H9 (cell line): ENCODE results near the gene CTRL. TPM values are rescaled to one million over a fixed set of nuclear protein-coding genes. Genes with fewer than 3 reads are reported as not detected.

Source experiments
- DNase-seq: peaks from one replicate; pipeline ENCODE4 v3.0.0-alpha.2; 2017
- H2AFZ ChIP-seq: one replicate; pipeline ENCODE4 v1.6.1; 2013; ENCODE audit warnings: mild to moderate bottlenecking, low read length, control low read depth, moderate library complexity
- H2AK5ac ChIP-seq: 2 replicates; pipeline ENCODE4 v1.6.1; 2013; ENCODE audit warnings: low read length, control low read depth, mixed read lengths; ENCODE audit not compliant: insufficient read length
- H2BK120ac ChIP-seq: one replicate; pipeline ENCODE4 v1.6.1; 2013; ENCODE audit warnings: low read depth, mild to moderate bottlenecking, low read length, control low read depth, inconsistent platforms; ENCODE audit not compliant: poor library complexity, severe bottlenecking
- H2BK12ac ChIP-seq: 2 replicates; pipeline ENCODE4 v1.6.1; 2013; ENCODE audit warnings: low read length, control low read depth, mixed read lengths, low read depth; ENCODE audit not compliant: insufficient read length
- H2BK15ac ChIP-seq: 2 replicates; pipeline ENCODE4 v1.6.1; 2013; ENCODE audit warnings: low read depth, low read length, control low read depth
- H2BK20ac ChIP-seq: one replicate; pipeline ENCODE4 v1.6.1; 2013; ENCODE audit warnings: low read depth, mild to moderate bottlenecking, low read length, control low read depth, inconsistent platforms; ENCODE audit not compliant: poor library complexity, severe bottlenecking
- H2BK5ac ChIP-seq: 2 replicates; pipeline ENCODE4 v1.6.1; 2013; ENCODE audit warnings: low read length, control low read depth, mixed read lengths; ENCODE audit not compliant: insufficient read length
- H3K14ac ChIP-seq: 2 replicates; pipeline ENCODE4 v1.6.1; 2013; ENCODE audit warnings: low read length, control low read depth; ENCODE audit not compliant: insufficient read depth
- H3K18ac ChIP-seq: 2 replicates; pipeline ENCODE4 v1.6.1; 2013; ENCODE audit warnings: low read depth, mild to moderate bottlenecking, mixed read lengths, low read length, control low read depth; ENCODE audit not compliant: insufficient read length
- H3K23ac ChIP-seq: 2 replicates; pipeline ENCODE4 v1.6.1; 2013; ENCODE audit warnings: low read length, control low read depth, mixed read lengths, low read depth; ENCODE audit not compliant: insufficient read length
- H3K23me2 ChIP-seq: 2 replicates; pipeline ENCODE4 v1.6.1; 2013; ENCODE audit warnings: low read depth, mild to moderate bottlenecking, mixed read lengths, low read length, control low read depth; ENCODE audit not compliant: insufficient read length, poor library complexity, severe bottlenecking
- H3K27ac ChIP-seq: 2 replicates; pipeline ENCODE4 v1.5.1; 2013; ENCODE audit warnings: low read length, control low read depth, mixed read lengths, low read depth; ENCODE audit not compliant: insufficient read length
- H3K27me3 ChIP-seq: 2 replicates; pipeline ENCODE4 v1.6.1; 2013; ENCODE audit warnings: low read length, control low read depth, inconsistent platforms; ENCODE audit not compliant: insufficient read depth
- H3K4ac ChIP-seq: 2 replicates; pipeline ENCODE4 v1.6.1; 2013; ENCODE audit warnings: low read depth, mild to moderate bottlenecking, control low read depth, inconsistent platforms, low read length, moderate library complexity
- H3K4me1 ChIP-seq: 2 replicates; pipeline ENCODE4 v1.6.1; 2013; ENCODE audit warnings: low read length, control low read depth, inconsistent platforms; ENCODE audit not compliant: insufficient read depth
- H3K4me2 ChIP-seq: 2 replicates; pipeline ENCODE4 v1.6.1; 2013; ENCODE audit warnings: low read length, control low read depth, mixed read lengths; ENCODE audit not compliant: insufficient read length, insufficient read depth
- H3K56ac ChIP-seq: 2 replicates; pipeline ENCODE4 v1.6.1; 2013; ENCODE audit warnings: low read depth, mild to moderate bottlenecking, mixed read lengths, low read length, control low read depth; ENCODE audit not compliant: insufficient read length
- H3K79me1 ChIP-seq: 2 replicates; pipeline ENCODE4 v1.6.1; 2013; ENCODE audit warnings: low read depth, mild to moderate bottlenecking, moderate library complexity, low read length, control low read depth, inconsistent platforms; ENCODE audit not compliant: insufficient read depth, poor library complexity, severe bottlenecking
- H3K79me2 ChIP-seq: 2 replicates; pipeline ENCODE4 v1.6.1; 2013; ENCODE audit warnings: low read length, control low read depth, inconsistent platforms; ENCODE audit not compliant: insufficient read depth
- H3K9ac ChIP-seq: 2 replicates; pipeline ENCODE4 v1.6.1; 2013; ENCODE audit warnings: low read length, control low read depth, mixed read lengths; ENCODE audit not compliant: insufficient read length; ENCODE audit errors: extremely low read depth
- H3K9me3 ChIP-seq: one replicate; pipeline ENCODE4 v1.6.1; 2013; ENCODE audit warnings: low read depth, low read length, inconsistent platforms; ENCODE audit not compliant: control insufficient read depth
- H3T11ph ChIP-seq: one replicate; pipeline ENCODE4 v1.6.1; 2013; ENCODE audit warnings: mild to moderate bottlenecking, low read length, control low read depth, inconsistent platforms
- H4K20me1 ChIP-seq: one replicate; pipeline ENCODE4 v1.6.1; 2013; ENCODE audit not compliant: control insufficient read depth, insufficient read length, insufficient read depth
- H4K5ac ChIP-seq: 2 replicates; pipeline ENCODE4 v1.6.1; 2013; ENCODE audit warnings: low read depth, mild to moderate bottlenecking, mixed read lengths, low read length, control low read depth; ENCODE audit not compliant: insufficient read length
- H4K8ac ChIP-seq: replicated peaks from 2 replicates; pipeline ENCODE4 v1.6.1; 2013; ENCODE audit warnings: low read length, control low read depth, mixed read lengths, low read depth; ENCODE audit not compliant: insufficient read length
- H4K91ac ChIP-seq: 2 replicates; pipeline ENCODE4 v1.6.1; 2013; ENCODE audit warnings: low read depth, mild to moderate bottlenecking, moderate library complexity, mixed read lengths, low read length, control low read depth; ENCODE audit not compliant: insufficient read length
- H3K27ac Mint-ChIP-seq, 3 experiments: 2 replicates in 2 of 3; 3 replicates in 1 of 3; pipeline ENCODE4 v1.8.0; 2020 to 2021; ENCODE audit warnings: mixed read lengths in 3 of 3, mild to moderate bottlenecking in 1 of 3, moderate library complexity in 1 of 3
- H3K27me3 Mint-ChIP-seq: 2 replicates; pipeline ENCODE4 v1.8.0; 2021; ENCODE audit warnings: low read depth, mild to moderate bottlenecking, moderate library complexity, mixed read lengths
- H3K36me3 Mint-ChIP-seq, 3 experiments: 2 replicates in 2 of 3; 3 replicates in 1 of 3; pipeline ENCODE4 v1.8.0; 2020 to 2021; ENCODE audit warnings: low read depth in 3 of 3, mixed read lengths in 3 of 3; ENCODE audit not compliant: insufficient read depth in 1 of 3
- H3K4me1 Mint-ChIP-seq, 2 experiments: 2 replicates each; pipeline ENCODE4 v1.8.0; 2020; ENCODE audit warnings: mixed read lengths in 2 of 2
- H3K4me3 Mint-ChIP-seq, 2 experiments: 2 replicates in 1 of 2; 3 replicates in 1 of 2; pipeline ENCODE4 v1.8.0; 2020 to 2021; ENCODE audit warnings: mild to moderate bottlenecking in 2 of 2, mixed read lengths in 2 of 2, moderate library complexity in 1 of 2
- H3K9me3 Mint-ChIP-seq, 2 experiments: 2 replicates in 1 of 2; 3 replicates in 1 of 2; pipeline ENCODE4 v1.8.0; 2020; ENCODE audit warnings: mild to moderate bottlenecking in 2 of 2, mixed read lengths in 2 of 2, moderate library complexity in 1 of 2
- CTCF ChIP-seq: fragments of 200-600 bp; sonication (generic); conservative IDR thresholded peaks from 3 replicates; pipeline ENCODE4 v1.8.0; 2021; ENCODE audit warnings: antibody characterized with exemption, mild to moderate bottlenecking
- WGBS: extraction: QIAGEN DNeasy Blood & Tissue Kit; methylation state at CpG from one replicate; pipeline ENCODE4 v1.1.7; 2013; ENCODE audit warnings: missing lambda C conversion rate, low lambda C conversion rate, mixed read lengths; ENCODE audit not compliant: insufficient read length; ENCODE audit errors: extremely low coverage; 5-methylcytosine and 5-hydroxymethylcytosine counted together
- total RNA-seq: library from RNA; stranded (reverse); gene quantifications from 2 replicates; pipeline ENCODE4 v1.2.1, GENCODE V29; 2021

Gene CTRL
- total RNA-seq, 1 experiment from 2014 or later = 2.7 TPM

GRCh38 chr16:67948015-67948414 is 16.4 kb upstream of the CTRL start:
- no peak overlapping the region for H3T11ph ChIP-seq
- H4K91ac ChIP-seq = no peak overlapping the region
- no peak overlapping the region for H2BK120ac ChIP-seq
- no peak overlapping the region for H2BK12ac ChIP-seq
- H3K14ac ChIP-seq = no peak overlapping the region
- H3K4ac ChIP-seq = no peak overlapping the region
- H4K8ac ChIP-seq = no peak overlapping the region
- H3K9me3 ChIP-seq = no peaks in the 10 kb centered on the region
- H3K4me3 Mint-ChIP-seq = no peak overlapping the region; a peak in 1 of 5 replicates
- no peak overlapping the region for H3K27ac ChIP-seq
- no peaks in the 10 kb centered on the region for H3K4me1 ChIP-seq
- no peak overlapping the region for H3K56ac ChIP-seq
- no peaks in the 10 kb centered on the region for H3K27me3 ChIP-seq
- H3K4me1 Mint-ChIP-seq = peaks cover 0 to 10% of the 10 kb centered on the region in 2 experiments; a peak in 1 of 4 replicates
- no peaks in the 10 kb centered on the region for H3K79me2 ChIP-seq
- no peak for DNase-seq
- no peaks in the 10 kb centered on the region for H3K79me1 ChIP-seq
- H2BK15ac ChIP-seq = no peak overlapping the region
- no peak overlapping the region for H2BK20ac ChIP-seq
- H4K20me1 ChIP-seq = no peaks in the 10 kb centered on the region
- H3K18ac ChIP-seq = no peak overlapping the region
- H3K36me3 Mint-ChIP-seq = peaks cover 17 to 68% (median 44%) of the 10 kb centered on the region in 3 experiments; a peak in 6 of 7 replicates
- no CpG with 5 or more reads among the region's 15 CpGs for WGBS
- H2AFZ ChIP-seq = no peak overlapping the region
- no peak overlapping the region for H2BK5ac ChIP-seq
- no peaks in the 10 kb centered on the region for H3K23me2 ChIP-seq
- H3K23ac ChIP-seq = no peak overlapping the region
- no peaks in the 10 kb centered on the region for H3K27me3 Mint-ChIP-seq
- peak overlapping the region in 1 of 3 experiments; percentile 27; a peak in 1 of 7 replicates for H3K27ac Mint-ChIP-seq
- H3K9me3 Mint-ChIP-seq = no peaks in the 10 kb centered on the region
- no peak overlapping the region for H4K5ac ChIP-seq
- no peak for TF ChIP-seq CTCF
- H2AK5ac ChIP-seq = no peak overlapping the region
- no peak overlapping the region for H3K9ac ChIP-seq
- H3K4me2 ChIP-seq = no peak overlapping the region
